DOHH2 (cell line): ENCODE results near the gene CDH5.

ENCODE experiments used
- EZH2phosphoT487 ChIP-seq: fragments of 200-600 bp; sonication (generic); IDR thresholded peaks from 2 replicates; pipeline ENCODE4 v1.6.1; 2017; ENCODE audit warnings: borderline replicate concordance, mild to moderate bottlenecking, antibody characterized with exemption, low read length, moderate library complexity, mixed read lengths
- TF ChIP-seq, protein P1 (sequence below): fragments of 200-600 bp; sonication (generic); IDR thresholded peaks from one replicate; pipeline ENCODE4 v1.5.1; 2014; ENCODE audit warnings: antibody characterized with exemption, mild to moderate bottlenecking, low read depth, low read length; ENCODE audit not compliant: poor library complexity, severe bottlenecking

DNA sequence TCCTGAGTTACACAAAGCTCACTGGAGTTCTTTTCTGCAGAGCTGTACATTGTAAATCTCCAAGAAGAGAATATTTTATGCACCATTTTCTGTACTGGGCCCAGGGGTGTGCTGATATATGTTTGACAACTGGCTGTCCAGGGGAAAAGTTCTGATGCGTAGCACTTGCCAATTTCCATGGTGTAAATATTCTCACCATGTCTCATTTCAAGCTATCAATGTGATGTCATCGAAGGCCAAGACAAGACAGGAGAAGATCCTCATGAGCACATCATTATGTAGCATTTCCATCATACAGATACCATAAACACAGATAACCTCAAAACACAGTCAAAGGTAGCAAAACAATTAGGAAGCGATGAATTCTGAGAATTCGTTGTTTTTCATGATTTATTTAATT is 18.9 kb downstream of the CDH5 start:
- TF ChIP-seq, protein P1, sequence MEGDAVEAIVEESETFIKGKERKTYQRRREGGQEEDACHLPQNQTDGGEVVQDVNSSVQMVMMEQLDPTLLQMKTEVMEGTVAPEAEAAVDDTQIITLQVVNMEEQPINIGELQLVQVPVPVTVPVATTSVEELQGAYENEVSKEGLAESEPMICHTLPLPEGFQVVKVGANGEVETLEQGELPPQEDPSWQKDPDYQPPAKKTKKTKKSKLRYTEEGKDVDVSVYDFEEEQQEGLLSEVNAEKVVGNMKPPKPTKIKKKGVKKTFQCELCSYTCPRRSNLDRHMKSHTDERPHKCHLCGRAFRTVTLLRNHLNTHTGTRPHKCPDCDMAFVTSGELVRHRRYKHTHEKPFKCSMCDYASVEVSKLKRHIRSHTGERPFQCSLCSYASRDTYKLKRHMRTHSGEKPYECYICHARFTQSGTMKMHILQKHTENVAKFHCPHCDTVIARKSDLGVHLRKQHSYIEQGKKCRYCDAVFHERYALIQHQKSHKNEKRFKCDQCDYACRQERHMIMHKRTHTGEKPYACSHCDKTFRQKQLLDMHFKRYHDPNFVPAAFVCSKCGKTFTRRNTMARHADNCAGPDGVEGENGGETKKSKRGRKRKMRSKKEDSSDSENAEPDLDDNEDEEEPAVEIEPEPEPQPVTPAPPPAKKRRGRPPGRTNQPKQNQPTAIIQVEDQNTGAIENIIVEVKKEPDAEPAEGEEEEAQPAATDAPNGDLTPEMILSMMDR: no peak
- TF ChIP-seq EZH2phosphoT487: no peak
